Kidney (tissue), 14 donors: ENCODE measurements around the gene ADAMTS8. TPM values are rescaled to one million over a fixed set of nuclear protein-coding genes. Genes with fewer than 3 reads are reported as not detected.

Source experiments
- DNase-seq, 5 donors: peaks; one replicate each; pipeline ENCODE4 v3.0.0-alpha.2; 2013 to 2020
- FAIRE-seq: peaks from 2 replicates; lab custom pipeline; 2012; peaks lifted over from hg19 to GRCh38; lab: Jason Lieb, UNC
- H3K27ac ChIP-seq, 2 donors: one replicate each; pipeline ENCODE4 v1.7.0; 2013; ENCODE audit warnings: low read depth in 2 of 2, low read length in 2 of 2, inconsistent platforms in 1 of 2
- H3K27me3 ChIP-seq: one replicate; pipeline ENCODE4 v1.7.1; 2013; ENCODE audit warnings: low read length, inconsistent platforms; ENCODE audit not compliant: control insufficient read depth, insufficient read depth
- H3K36me3 ChIP-seq, 3 donors: one replicate each; pipeline versions ENCODE4 v1.7.0 to v1.7.1; 2013; ENCODE audit warnings: low read length in 3 of 3, control low read depth in 1 of 3, inconsistent platforms in 1 of 3; ENCODE audit not compliant: insufficient read depth in 3 of 3, control insufficient read depth in 2 of 3
- H3K4me1 ChIP-seq, 3 donors: one replicate each; pipeline versions ENCODE4 v1.7.0 to v1.7.1; 2013; ENCODE audit warnings: low read length in 3 of 3, inconsistent platforms in 1 of 3, low read depth in 1 of 3; ENCODE audit not compliant: control insufficient read depth in 2 of 3, insufficient read depth in 2 of 3
- H3K4me3 ChIP-seq, 3 donors: one replicate each; pipeline versions ENCODE4 v1.7.0 to v1.8.1; 2013; ENCODE audit warnings: low read length in 3 of 3, control low read depth in 1 of 3, inconsistent platforms in 1 of 3
- H3K9ac ChIP-seq, 3 donors: one replicate each; pipeline versions ENCODE4 v1.7.0 to v1.7.1; 2013; ENCODE audit warnings: low read length in 3 of 3, control low read depth in 1 of 3, inconsistent platforms in 1 of 3
- H3K9me3 ChIP-seq, 3 donors: one replicate each; pipeline versions ENCODE4 v1.7.0 to v1.7.1; 2013; ENCODE audit warnings: low read length in 3 of 3, control low read depth in 1 of 3, inconsistent platforms in 1 of 3; ENCODE audit not compliant: control insufficient read depth in 2 of 3, insufficient read depth in 1 of 3
- CTCF ChIP-seq: IDR thresholded peaks from 3 replicates; pipeline ENCODE4 v1.5.1; 2012; ENCODE audit warnings: mild to moderate bottlenecking, moderate library complexity, borderline replicate concordance; ENCODE audit not compliant: insufficient read depth; ENCODE audit errors: extremely low read depth
- intact Hi-C: fragments of 100-400 bp; cut with DNase I; formaldehyde crosslinking; loops from one replicate; pipeline ENCODE4 v1.11.1; 2022
- polyA plus RNA-seq: library from polyadenylated mRNA; stranded (reverse); fragments of 350-450 nt; fragmentation: Illumina TruSeq; extraction: RNeasy Lipid Tissue Mini Kit (QIAGEN cat#74804); gene quantifications from one replicate; pipeline ENCODE4 v1.2.3, GENCODE V29; 2014; ENCODE audit warnings: low read depth, low replicate concordance; ENCODE audit not compliant: insufficient read depth
- total RNA-seq: library from RNA; stranded (reverse); fragmentation: NEBNext Ultra II Directional; extraction: Animal tissue kit (Norgen Biotek cat#: 25700); gene quantifications from one replicate; pipeline ENCODE4 v1.2.1, GENCODE V29; 2021
- donor health status: control.
- donor health status: control.
- donor health status: control.
- donor health status: control.
- donor health status: control.
- donor health status: DM: yes; HTN: yes; CAD: no.
- donor health status: Normal renal cell carcinoma (clear cell type).

ADAMTS8 gene
- total and polyA plus RNA-seq, 2 donors from 2014 or later = 1.2 to 1.6 TPM

DNA sequence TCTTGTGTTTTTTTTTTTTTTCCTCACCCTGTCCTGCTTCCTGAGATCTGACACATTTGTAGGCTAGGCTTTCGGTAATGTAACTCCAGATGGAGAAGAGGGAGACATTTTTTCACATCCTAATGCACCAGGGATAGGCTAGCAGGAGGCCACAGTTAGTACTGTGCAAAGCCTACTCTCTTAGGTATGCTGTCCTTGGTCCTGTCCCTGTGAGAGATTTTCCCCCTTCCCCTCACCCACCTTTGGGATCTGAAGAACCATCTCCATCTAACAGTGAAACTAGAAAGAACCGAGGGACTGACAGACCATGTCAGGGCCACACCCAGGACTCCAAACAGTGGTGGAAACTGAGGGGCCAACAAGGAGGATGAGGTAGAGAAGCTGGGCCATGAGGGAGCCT lies 29.2 kb downstream of the ADAMTS8 start:
- no peak for FAIRE-seq
- Histone ChIP-seq H3K9ac (no peak overlapping the region), H3K27me3 (no peaks in the 10 kb centered on the region), H3K4me3 (no peak overlapping the region), H3K4me1 (peaks cover 3 to 6% (median 4%) of the 10 kb centered on the region in 3 donors), H3K27ac (no peak overlapping the region), H3K36me3 (no peaks in the 10 kb centered on the region), H3K9me3 (no peaks in the 10 kb centered on the region)
- intact Hi-C loops = no loop called here
- no peak for DNase-seq
- TF ChIP-seq CTCF = no peak

- H3K27me3 ChIP-seq = no peaks in the 10 kb centered on the region
- H3K9ac ChIP-seq = no peak overlapping the region
- DNase-seq (no peak), FAIRE-seq (no peak)
- peaks cover 3 to 4% (median 3%) of the 10 kb centered on the region in 3 donors for H3K4me1 ChIP-seq
- H3K9me3 ChIP-seq = no peaks in the 10 kb centered on the region
- TF ChIP-seq CTCF = no peak
- intact Hi-C loops = no loop called here
- no peak overlapping the region for H3K27ac ChIP-seq
- no peak overlapping the region for H3K4me3 ChIP-seq
- no peaks in the 10 kb centered on the region for H3K36me3 ChIP-seq
Observed at GRCh38 chr11:130397780-130398179, 30.6 kb downstream of the ADAMTS8 start.

GRCh38 chr11:130396965-130397364 lies 31.4 kb downstream of the ADAMTS8 start:
- H3K36me3 ChIP-seq = no peaks in the 10 kb centered on the region
- H3K9me3 ChIP-seq = no peaks in the 10 kb centered on the region
- FAIRE-seq (no peak), DNase-seq (no peak)
- no peaks in the 10 kb centered on the region for H3K27me3 ChIP-seq
- H3K4me3 ChIP-seq = no peak overlapping the region
- H3K27ac ChIP-seq = no peak overlapping the region
- H3K4me1 ChIP-seq = peaks cover under 1 to 4% (median 3%) of the 10 kb centered on the region in 3 donors
- intact Hi-C loops = no loop called here
- no peak overlapping the region for H3K9ac ChIP-seq
- TF ChIP-seq CTCF = no peak

GRCh38 chr11:130394615-130395014 lies 33.8 kb downstream of the ADAMTS8 start:
- intact Hi-C loops = no loop called here
- Histone ChIP-seq H3K27ac (no peak overlapping the region), H3K4me1 (peaks cover 0 to 4% (median 2%) of the 10 kb centered on the region in 3 donors), H3K9me3 (no peaks in the 10 kb centered on the region), H3K9ac (no peak overlapping the region), H3K4me3 (no peak overlapping the region), H3K27me3 (no peaks in the 10 kb centered on the region), H3K36me3 (no peaks in the 10 kb centered on the region)
- TF ChIP-seq CTCF = no peak
- FAIRE-seq (no peak), DNase-seq (no peak)
